PC-9 (cell line): ENCODE results near the gene A1BG. TPM values are rescaled to one million over a fixed set of nuclear protein-coding genes. Genes with fewer than 3 reads are reported as not detected.

Experiments
- BruUV-seq: library from RNA; stranded (reverse); fragments of 400-500 nt; replicated peaks from 2 replicates; lab custom pipeline; 2021; lab: Mats Ljungman, UMichigan
- CTCF ChIA-PET: fragments of 300-600 bp; sonication (Branson Sonifier 250); formaldehyde crosslinking; loops from one replicate; lab custom pipeline; 2022; ENCODE audit warnings: antibody characterized with exemption; lab: Charles Lee
- POLR2A ChIA-PET: fragments of 300-600 bp; sonication (Branson Sonifier 250); formaldehyde crosslinking; loops from one replicate; lab custom pipeline; 2022; ENCODE audit warnings: antibody characterized with exemption; ENCODE audit not compliant: unreplicated experiment; lab: Charles Lee
- DNase-seq, 2 experiments: peaks; one replicate each; pipeline versions ENCODE4 v3.0.0 to v3.0.0-alpha.2; 2015 to 2022; ENCODE audit warnings: mixed read lengths in 1 of 2
- H2AFZ ChIP-seq: fragments of 200-600 bp; sonication (generic); 2 replicates; pipeline ENCODE4 v1.8.1; 2017; ENCODE audit warnings: antibody characterized with exemption
- H3F3A ChIP-seq: fragments of 200-600 bp; sonication (generic); 2 replicates; pipeline ENCODE4 v1.8.1; 2017; ENCODE audit warnings: antibody characterized with exemption, mild to moderate bottlenecking, low read depth; ENCODE audit not compliant: insufficient read depth
- H3K27ac ChIP-seq: fragments of 200-600 bp; sonication (generic); 2 replicates; pipeline ENCODE4 v1.6.1; 2016; ENCODE audit warnings: mixed run types
- H3K27me3 ChIP-seq: fragments of 200-600 bp; sonication (generic); 2 replicates; pipeline ENCODE4 v1.6.1; 2016; ENCODE audit warnings: low read depth, mixed run types; ENCODE audit not compliant: insufficient read depth
- H3K36me3 ChIP-seq: fragments of 200-600 bp; sonication (generic); 2 replicates; pipeline ENCODE4 v1.6.1; 2016; ENCODE audit warnings: low read depth, mixed run types
- H3K4me1 ChIP-seq: fragments of 200-600 bp; sonication (generic); replicated peaks from 2 replicates; pipeline ENCODE4 v1.6.1; 2016; ENCODE audit warnings: mixed run types; ENCODE audit not compliant: insufficient read depth
- H3K4me2 ChIP-seq: fragments of 200-600 bp; sonication (generic); 2 replicates; pipeline ENCODE4 v1.6.1; 2017; ENCODE audit warnings: mixed run types
- H3K4me3 ChIP-seq: fragments of 200-600 bp; sonication (generic); 2 replicates; pipeline ENCODE4 v1.6.1; 2016; ENCODE audit warnings: mixed run types
- H3K79me2 ChIP-seq: fragments of 200-600 bp; sonication (generic); 2 replicates; pipeline ENCODE4 v1.6.1; 2017; ENCODE audit warnings: low read depth, mixed run types
- H3K9me2 ChIP-seq: fragments of 200-600 bp; sonication (generic); 2 replicates; pipeline ENCODE4 v1.8.1; 2017; ENCODE audit warnings: mild to moderate bottlenecking; ENCODE audit not compliant: insufficient read depth
- H3K9me3 ChIP-seq: fragments of 200-600 bp; sonication (generic); 2 replicates; pipeline ENCODE4 v1.8.1; 2016; ENCODE audit warnings: low read depth; ENCODE audit not compliant: insufficient read depth
- H4K20me1 ChIP-seq: fragments of 200-600 bp; sonication (generic); 2 replicates; pipeline ENCODE4 v1.8.1; 2017; ENCODE audit not compliant: insufficient read depth
- EZH2 ChIP-seq: fragments of 200-600 bp; sonication (generic); IDR thresholded peaks from 2 replicates; pipeline ENCODE4 v1.8.0; 2017; ENCODE audit warnings: antibody characterized with exemption, low read depth
- intact Hi-C: fragments of 100-400 bp; cut with micrococcal nuclease; formaldehyde crosslinking; loops from one replicate; pipeline ENCODE4 v1.10.0; 2022; ENCODE audit not compliant: unreplicated experiment
- total RNA-seq: library from RNA; stranded (reverse); gene quantifications from 2 replicates; pipeline ENCODE4 v1.2.3, GENCODE V29; 2021
- TF ChIP-seq, protein P1 (sequence below): fragments of 200-600 bp; sonication (generic); conservative IDR thresholded peaks from 2 replicates; pipeline ENCODE4 v1.6.1; 2017; ENCODE audit warnings: mixed run types, antibody characterized with exemption, mild to moderate bottlenecking, moderate library complexity

A1BG gene
- total RNA-seq, 1 experiment from 2014 or later, result 2.5 TPM

DNA sequence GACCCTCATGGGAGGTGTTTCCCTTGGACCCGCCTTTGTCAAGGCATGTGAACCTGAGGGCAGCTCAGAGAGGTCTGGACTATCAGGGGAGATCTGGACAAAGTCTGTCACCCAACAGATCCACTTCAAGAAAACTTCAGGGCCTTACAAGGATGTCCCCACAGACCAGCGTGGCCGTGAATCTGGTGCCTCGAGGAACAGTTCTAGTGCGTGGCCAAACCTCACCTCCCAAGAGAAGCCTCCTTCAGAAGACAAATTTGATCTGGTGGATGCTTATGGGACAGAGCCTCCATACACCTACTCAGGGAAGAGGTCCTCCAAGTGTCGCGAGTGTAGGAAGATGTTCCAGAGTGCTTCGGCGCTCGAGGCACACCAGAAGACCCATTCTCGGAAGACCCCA lies 15.0 kb downstream of the A1BG start:
- H3K79me2 ChIP-seq, result no peaks in the 10 kb centered on the region
- no peaks in the 10 kb centered on the region for H3K9me3 ChIP-seq

DNA sequence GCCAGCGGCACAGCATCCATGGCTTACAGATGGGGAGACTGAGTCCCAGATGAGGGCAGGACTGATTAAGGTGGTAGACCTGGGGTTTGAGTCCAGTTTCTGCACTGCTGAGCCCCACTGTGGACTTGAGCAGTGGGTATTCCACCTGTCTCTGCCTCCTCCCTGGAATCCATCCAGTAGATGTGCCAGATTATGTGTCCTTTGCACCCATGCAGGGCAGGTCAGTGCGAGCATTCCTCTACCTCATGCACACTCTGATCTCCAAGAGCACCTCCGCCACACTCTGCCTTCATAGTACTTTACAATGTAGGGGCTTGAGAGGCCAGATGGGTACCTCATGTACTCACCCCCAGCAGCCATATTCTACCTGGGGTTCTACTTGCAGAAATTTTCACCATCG lies 16.5 kb downstream of the A1BG start:
- ChIA-PET CTCF (no interaction called here), POLR2A (no interaction called here)
- H3K27me3 ChIP-seq, result no peaks in the 10 kb centered on the region
- H2AFZ ChIP-seq, result no peak overlapping the region
- BruUV-seq, result no TSS peak
- intact Hi-C loops, result no loop called here
- no peak for TF ChIP-seq EZH2
- TF ChIP-seq, protein P1, sequence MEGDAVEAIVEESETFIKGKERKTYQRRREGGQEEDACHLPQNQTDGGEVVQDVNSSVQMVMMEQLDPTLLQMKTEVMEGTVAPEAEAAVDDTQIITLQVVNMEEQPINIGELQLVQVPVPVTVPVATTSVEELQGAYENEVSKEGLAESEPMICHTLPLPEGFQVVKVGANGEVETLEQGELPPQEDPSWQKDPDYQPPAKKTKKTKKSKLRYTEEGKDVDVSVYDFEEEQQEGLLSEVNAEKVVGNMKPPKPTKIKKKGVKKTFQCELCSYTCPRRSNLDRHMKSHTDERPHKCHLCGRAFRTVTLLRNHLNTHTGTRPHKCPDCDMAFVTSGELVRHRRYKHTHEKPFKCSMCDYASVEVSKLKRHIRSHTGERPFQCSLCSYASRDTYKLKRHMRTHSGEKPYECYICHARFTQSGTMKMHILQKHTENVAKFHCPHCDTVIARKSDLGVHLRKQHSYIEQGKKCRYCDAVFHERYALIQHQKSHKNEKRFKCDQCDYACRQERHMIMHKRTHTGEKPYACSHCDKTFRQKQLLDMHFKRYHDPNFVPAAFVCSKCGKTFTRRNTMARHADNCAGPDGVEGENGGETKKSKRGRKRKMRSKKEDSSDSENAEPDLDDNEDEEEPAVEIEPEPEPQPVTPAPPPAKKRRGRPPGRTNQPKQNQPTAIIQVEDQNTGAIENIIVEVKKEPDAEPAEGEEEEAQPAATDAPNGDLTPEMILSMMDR, result no peak
- H3K27ac ChIP-seq, result no peak overlapping the region
- H3F3A ChIP-seq, result no peaks in the 10 kb centered on the region
- H3K4me3 ChIP-seq, result no peak overlapping the region
- no peaks in the 10 kb centered on the region for H3K36me3 ChIP-seq
- no peaks in the 10 kb centered on the region for H4K20me1 ChIP-seq
- H3K4me1 ChIP-seq, result no peaks in the 10 kb centered on the region
- no peak overlapping the region for H3K4me2 ChIP-seq
- H3K79me2 ChIP-seq, result no peaks in the 10 kb centered on the region
- no peaks in the 10 kb centered on the region for H3K9me3 ChIP-seq
- no peaks in the 10 kb centered on the region for H3K9me2 ChIP-seq
- no peak for DNase-seq

More for the DNA sequence above, 15.0 kb downstream of the A1BG start:
- H2AFZ ChIP-seq, result no peak overlapping the region
- H4K20me1 ChIP-seq, result no peaks in the 10 kb centered on the region
- ChIA-PET CTCF (no interaction called here), POLR2A (no interaction called here)
- H3K27ac ChIP-seq, result no peak overlapping the region
- H3K4me3 ChIP-seq, result no peak overlapping the region
- H3K4me1 ChIP-seq, result no peaks in the 10 kb centered on the region
- no peaks in the 10 kb centered on the region for H3K9me2 ChIP-seq
- TF ChIP-seq, protein P1, result no peak
- TF ChIP-seq EZH2, result no peak
- no peaks in the 10 kb centered on the region for H3K36me3 ChIP-seq
- no peak for DNase-seq
- H3K27me3 ChIP-seq, result no peaks in the 10 kb centered on the region
- no peak overlapping the region for H3K4me2 ChIP-seq
- intact Hi-C loops, result no loop called here
- H3F3A ChIP-seq, result no peaks in the 10 kb centered on the region
- BruUV-seq, result no TSS peak

- Histone ChIP-seq H3K9me3 (no peaks in the 10 kb centered on the region), H3K27me3 (no peaks in the 10 kb centered on the region), H3K4me1 (no peaks in the 10 kb centered on the region), H3F3A (no peaks in the 10 kb centered on the region), H3K9me2 (no peaks in the 10 kb centered on the region), H3K79me2 (no peaks in the 10 kb centered on the region), H4K20me1 (no peaks in the 10 kb centered on the region), H3K4me2 (no peak overlapping the region), H3K36me3 (no peaks in the 10 kb centered on the region), H3K4me3 (no peak overlapping the region), H3K27ac (no peak overlapping the region), H2AFZ (no peak overlapping the region)
- ChIA-PET CTCF (no interaction called here), POLR2A (no interaction called here)
- TF ChIP-seq, protein P1, result no peak
- TF ChIP-seq EZH2, result no peak
- intact Hi-C loops, result no loop called here
- no peak for DNase-seq
- BruUV-seq, result no TSS peak
Observed at GRCh38 chr19:58336216-58336615, 17.1 kb downstream of the A1BG start.
